Calu3 (cell line): ENCODE data around the gene HSD3B7. TPM values are rescaled to one million over a fixed set of nuclear protein-coding genes. Genes with fewer than 3 reads are reported as not detected.

Experiments used
- BruUV-seq: library from RNA; stranded (reverse); fragments of 400-500 nt; replicated peaks from 2 replicates; lab custom pipeline; 2021; lab: Mats Ljungman, UMichigan
- CTCF ChIA-PET: fragments of 300-600 bp; sonication (Branson Sonifier 250); formaldehyde crosslinking; loops from one replicate; lab custom pipeline; 2022; ENCODE audit warnings: antibody characterized with exemption; lab: Charles Lee
- DNase-seq: peaks from one replicate; pipeline ENCODE4 v3.0.0; 2022
- H3K27ac Mint-ChIP-seq: one replicate; pipeline ENCODE4 v1.8.0; 2022; ENCODE audit warnings: mixed read lengths; ENCODE audit not compliant: unreplicated experiment
- H3K27me3 Mint-ChIP-seq: one replicate; pipeline ENCODE4 v1.8.0; 2022; ENCODE audit warnings: mixed read lengths; ENCODE audit not compliant: unreplicated experiment
- H3K36me3 Mint-ChIP-seq: one replicate; pipeline ENCODE4 v1.8.0; 2022; ENCODE audit warnings: mild to moderate bottlenecking, moderate library complexity, mixed read lengths; ENCODE audit not compliant: insufficient read depth, unreplicated experiment
- H3K4me1 Mint-ChIP-seq: one replicate; pipeline ENCODE4 v1.8.0; 2022; ENCODE audit warnings: mild to moderate bottlenecking, low read depth, mixed read lengths; ENCODE audit not compliant: unreplicated experiment
- H3K4me3 Mint-ChIP-seq: one replicate; pipeline ENCODE4 v1.8.0; 2022; ENCODE audit warnings: mild to moderate bottlenecking, low read depth, moderate library complexity, mixed read lengths; ENCODE audit not compliant: unreplicated experiment
- H3K9me3 Mint-ChIP-seq: one replicate; pipeline ENCODE4 v1.8.0; 2022; ENCODE audit warnings: low read depth, mixed read lengths; ENCODE audit not compliant: unreplicated experiment
- CTCF ChIP-seq: fragments of 200-600 bp; IDR thresholded peaks from one replicate; pipeline ENCODE4 v1.8.0; 2022; ENCODE audit warnings: antibody characterized with exemption; ENCODE audit not compliant: unreplicated experiment
- intact Hi-C: fragments of 100-400 bp; cut with micrococcal nuclease; formaldehyde crosslinking; loops from one replicate; pipeline ENCODE4 v1.10.0; 2022; ENCODE audit not compliant: unreplicated experiment
- total RNA-seq: library from RNA; stranded (reverse); gene quantifications from 2 replicates; pipeline ENCODE4 v1.2.3, GENCODE V29; 2022

The HSD3B7 gene
- total RNA-seq, 1 experiment from 2014 or later, result 25.3 TPM

DNA sequence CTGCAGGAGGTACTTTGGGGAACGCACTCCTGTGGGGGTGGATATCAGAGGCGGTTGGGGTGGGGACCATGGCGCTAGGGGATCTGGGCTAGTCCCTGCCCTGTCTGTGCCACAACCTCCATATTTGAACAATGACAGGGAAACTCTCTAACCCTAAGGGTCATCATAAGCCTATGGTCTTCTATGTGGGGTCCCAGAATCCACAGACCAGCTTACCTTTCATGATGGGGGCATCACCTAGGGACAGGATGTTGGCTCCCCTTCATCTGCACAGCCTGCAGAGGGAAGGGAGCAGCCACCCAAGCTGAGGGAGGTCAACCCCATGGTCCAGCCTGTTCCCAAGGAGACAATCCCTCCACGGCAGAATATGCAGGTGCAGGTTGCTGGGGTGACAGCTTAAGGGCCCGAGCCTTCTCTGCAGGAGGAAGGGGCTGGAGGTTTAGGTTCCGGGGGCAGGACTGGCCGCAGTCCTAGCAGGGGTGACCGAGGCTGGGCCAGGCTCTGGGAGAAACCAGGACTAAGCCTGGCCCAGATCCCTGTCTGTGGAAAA, 34.4 kb upstream of the HSD3B7 start:
- peak overlapping the region; percentile 80 for H3K4me3 Mint-ChIP-seq
- BruUV-seq, result no TSS peak
- H3K27me3 Mint-ChIP-seq, result no peaks in the 10 kb centered on the region
- peaks cover 49% of the 10 kb centered on the region for H3K36me3 Mint-ChIP-seq
- H3K4me1 Mint-ChIP-seq, result peaks cover 19% of the 10 kb centered on the region
- intact Hi-C loops, result loop anchor here (10.0 kb wide), 1 partner anchor 914 kb away; no protein-coding TSS in a partner anchor
- H3K9me3 Mint-ChIP-seq, result no peaks in the 10 kb centered on the region
- no peak for TF ChIP-seq CTCF
- CTCF ChIA-PET, result interaction anchor here (0.7 kb wide), 1 partner anchor 167 kb away, joined by 3 read pairs; the partner anchor contains the start of gene KAT8
- no peak for DNase-seq
- peak overlapping the region; percentile 90 for H3K27ac Mint-ChIP-seq

GRCh38 chr16:30951193-30951592, 33.8 kb upstream of the HSD3B7 start:
- H3K4me3 Mint-ChIP-seq, result no peak overlapping the region
- no peaks in the 10 kb centered on the region for H3K27me3 Mint-ChIP-seq
- CTCF ChIA-PET, result no interaction called here
- H3K9me3 Mint-ChIP-seq, result no peaks in the 10 kb centered on the region
- intact Hi-C loops, result loop anchor here (10.0 kb wide), 1 partner anchor 914 kb away; no protein-coding TSS in a partner anchor
- no peak for TF ChIP-seq CTCF
- H3K4me1 Mint-ChIP-seq, result peaks cover 19% of the 10 kb centered on the region
- DNase-seq, result no peak
- no peak overlapping the region for H3K27ac Mint-ChIP-seq
- TSS peak; percentile 8 for BruUV-seq
- H3K36me3 Mint-ChIP-seq, result peaks cover 44% of the 10 kb centered on the region

DNA sequence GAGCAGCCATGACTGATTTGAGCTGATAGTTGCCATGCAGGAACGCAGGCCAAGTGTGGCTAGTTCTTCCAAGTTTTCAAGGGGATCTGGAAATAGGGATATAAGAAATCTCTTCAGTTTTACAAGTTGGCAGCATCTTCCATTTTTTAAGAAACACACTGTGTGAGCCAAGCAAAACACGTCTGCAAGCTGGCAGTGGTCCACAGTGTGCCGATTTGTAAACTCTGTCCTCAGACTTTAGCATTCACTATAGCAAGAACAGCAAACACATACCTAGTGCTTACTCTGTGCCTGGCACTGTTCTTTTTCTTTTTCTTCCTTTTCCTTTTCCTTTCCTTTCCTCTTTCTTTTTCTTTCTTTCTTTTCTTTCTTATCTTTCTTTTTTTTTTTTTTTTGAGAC, 33.3 kb upstream of the HSD3B7 start:
- no TSS peak for BruUV-seq
- H3K36me3 Mint-ChIP-seq, result peaks cover 40% of the 10 kb centered on the region
- DNase-seq, result no peak
- H3K9me3 Mint-ChIP-seq, result no peaks in the 10 kb centered on the region
- CTCF ChIA-PET, result no interaction called here
- no peaks in the 10 kb centered on the region for H3K27me3 Mint-ChIP-seq
- no peak for TF ChIP-seq CTCF
- no peak overlapping the region for H3K4me3 Mint-ChIP-seq
- H3K4me1 Mint-ChIP-seq, result peaks cover 19% of the 10 kb centered on the region
- intact Hi-C loops, result loop anchor here (10.0 kb wide), 1 partner anchor 913 kb away; no protein-coding TSS in a partner anchor
- no peak overlapping the region for H3K27ac Mint-ChIP-seq

DNA sequence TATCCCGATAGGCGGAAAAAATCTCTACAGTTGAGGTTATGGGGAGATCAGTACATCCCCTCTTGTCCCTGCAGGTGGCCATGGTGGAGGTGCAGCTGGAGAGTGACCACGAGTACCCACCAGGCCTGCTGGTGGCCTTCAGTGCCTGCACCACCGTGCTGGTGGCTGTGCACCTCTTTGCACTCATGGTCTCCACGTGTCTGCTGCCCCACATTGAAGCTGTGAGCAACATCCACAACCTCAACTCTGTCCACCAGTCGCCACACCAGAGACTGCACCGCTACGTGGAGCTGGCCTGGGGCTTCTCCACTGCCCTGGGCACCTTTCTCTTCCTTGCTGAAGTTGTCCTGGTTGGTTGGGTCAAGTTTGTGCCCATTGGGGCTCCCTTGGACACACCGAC, 31.9 kb upstream of the HSD3B7 start:
- Mint-ChIP-seq H3K9me3 (no peaks in the 10 kb centered on the region), H3K27ac (no peak overlapping the region), H3K4me1 (peaks cover 19% of the 10 kb centered on the region), H3K36me3 (peaks cover 48% of the 10 kb centered on the region), H3K27me3 (no peaks in the 10 kb centered on the region), H3K4me3 (no peak overlapping the region)
- CTCF ChIA-PET, result interaction anchor here (0.5 to 1.5 kb wide), 4 partner anchors 11 to 493 kb away, joined by 3 to 10 read pairs (median 4); no protein-coding TSS in a partner anchor
- intact Hi-C loops, result loop anchor here (10.0 kb wide), 1 partner anchor 912 kb away; no protein-coding TSS in a partner anchor
- DNase-seq, result no peak
- no TSS peak for BruUV-seq
- no peak for TF ChIP-seq CTCF
